AG04450 (cell line): ENCODE data around the gene CRYL1. TPM values are rescaled to one million over a fixed set of nuclear protein-coding genes. Genes with fewer than 3 reads are reported as not detected.

ENCODE experiments used
- CTCF ChIA-PET: fragments of 300-600, 350-600 bp; formaldehyde crosslinking; extraction: SDS; loops from one replicate; lab custom pipeline; 2022; ENCODE audit warnings: antibody characterized with exemption, inconsistent platforms; lab: Charles Lee
- POLR2A ChIA-PET: fragments of 350-600 bp; formaldehyde crosslinking; extraction: SDS; loops from one replicate; lab custom pipeline; 2021; ENCODE audit warnings: antibody characterized with exemption, inconsistent platforms; lab: Yijun Ruan, JAX
- DNase-seq: peaks from one replicate; pipeline ENCODE4 v3.0.0-alpha.2; 2011; ENCODE audit warnings: low read depth, low spot score
- H3K27ac ChIP-seq: one replicate; pipeline ENCODE4 v1.5.1; 2012; ENCODE audit warnings: low read depth, low read length, control low read depth
- H3K27me3 ChIP-seq: one replicate; pipeline ENCODE4 v1.6.0; 2012; ENCODE audit warnings: low read length; ENCODE audit not compliant: control insufficient read depth, insufficient read depth
- H3K4me3 ChIP-seq: 2 replicates; pipeline ENCODE4 v1.5.1; 2011; ENCODE audit warnings: mild to moderate bottlenecking, low read depth, low read length, control low read depth
- H3K9me3 ChIP-seq: 2 replicates; pipeline ENCODE4 v1.5.1; 2012; ENCODE audit warnings: low read length; ENCODE audit not compliant: control insufficient read depth, insufficient read depth
- CTCF ChIP-seq: IDR thresholded peaks from 2 replicates; pipeline ENCODE4 v1.5.1; 2011; ENCODE audit warnings: low read depth, low read length, control low read depth, inconsistent platforms
- polyA plus RNA-seq: library from polyadenylated mRNA; depleted of rRNA; stranded (reverse); fragments of >200 nt; gene quantifications from 2 replicates; pipeline ENCODE4 v1.2.3, GENCODE V29; 2011

CRYL1 gene
- polyA plus RNA-seq, 1 experiment: 21.6 TPM

- ChIA-PET POLR2A (no interaction called here), CTCF (no interaction called here)
- Histone ChIP-seq H3K27me3 (no peaks in the 10 kb centered on the region), H3K9me3 (no peaks in the 10 kb centered on the region), H3K27ac (no peak overlapping the region), H3K4me3 (no peak overlapping the region)
- DNase-seq: no peak
- TF ChIP-seq CTCF: no peak
These were observed 49.5 kb downstream of the CRYL1 start for GRCh38 chr13:20475927-20476691.

GRCh38 chr13:20474515-20474914 lies 51.1 kb downstream of the CRYL1 start:
- Histone ChIP-seq H3K27me3 (no peaks in the 10 kb centered on the region), H3K27ac (no peak overlapping the region), H3K9me3 (no peaks in the 10 kb centered on the region), H3K4me3 (no peak overlapping the region)
- TF ChIP-seq CTCF: no peak
- CTCF ChIA-PET: interaction anchor here (1.8 kb wide), 1 partner anchor 277 kb away, joined by 10 read pairs; no protein-coding TSS in a partner anchor
- DNase-seq: no peak
- POLR2A ChIA-PET: no interaction called here

- H3K9me3 ChIP-seq: no peaks in the 10 kb centered on the region
- POLR2A ChIA-PET: no interaction called here
- CTCF ChIA-PET: interaction anchor here (1.8 kb wide), 1 partner anchor 277 kb away, joined by 10 read pairs; no protein-coding TSS in a partner anchor
- no peak for TF ChIP-seq CTCF
- H3K27me3 ChIP-seq: no peaks in the 10 kb centered on the region
- no peak overlapping the region for H3K4me3 ChIP-seq
- no peak overlapping the region for H3K27ac ChIP-seq
- DNase-seq: no peak
These were observed 51.8 kb downstream of the CRYL1 start for GRCh38 chr13:20473888-20474287.

GRCh38 chr13:20473139-20473538 lies 52.5 kb downstream of the CRYL1 start:
- DNase-seq: no peak
- no peak for TF ChIP-seq CTCF
- H3K9me3 ChIP-seq: no peaks in the 10 kb centered on the region
- no peak overlapping the region for H3K27ac ChIP-seq
- no peaks in the 10 kb centered on the region for H3K27me3 ChIP-seq
- ChIA-PET POLR2A (no interaction called here), CTCF (interaction anchor here (1.8 kb wide), 1 partner anchor 276 kb away, joined by 10 read pairs; no protein-coding TSS in a partner anchor)
- H3K4me3 ChIP-seq: no peak overlapping the region

GRCh38 chr13:20472531-20472930 lies 53.1 kb downstream of the CRYL1 start:
- Histone ChIP-seq H3K27ac (no peak overlapping the region), H3K4me3 (no peak overlapping the region), H3K27me3 (no peaks in the 10 kb centered on the region), H3K9me3 (no peaks in the 10 kb centered on the region)
- ChIA-PET CTCF (no interaction called here), POLR2A (no interaction called here)
- DNase-seq: no peak
- TF ChIP-seq CTCF: no peak
